CD14-positive monocyte (primary cell): ENCODE results near the gene SLC66A2. TPM values are rescaled to one million over a fixed set of nuclear protein-coding genes. Genes with fewer than 3 reads are reported as not detected.

Source experiments
- DNase-seq, 3 donors: peaks; one replicate each; pipeline ENCODE4 v3.0.0-alpha.2; 2011 to 2022
- H2AFZ ChIP-seq: 2 replicates; pipeline ENCODE4 v1.6.0; 2012; ENCODE audit warnings: mild to moderate bottlenecking, low read depth, low read length, inconsistent platforms; ENCODE audit not compliant: insufficient read depth, poor library complexity, severe bottlenecking
- H3K27ac ChIP-seq, 2 donors: 1 replicate in 1 of 2; 2 replicates in 1 of 2; pipeline ENCODE4 v1.5.1; 2012 to 2013; ENCODE audit warnings: low read length in 2 of 2, control low read depth in 1 of 2, inconsistent platforms in 1 of 2, low read depth in 1 of 2, mild to moderate bottlenecking in 1 of 2
- H3K27me3 ChIP-seq, 2 donors: one replicate each; pipeline versions ENCODE4 v1.6.0 to v1.6.1; 2011 to 2013; ENCODE audit warnings: low read length in 2 of 2; ENCODE audit not compliant: control insufficient read depth in 2 of 2, insufficient read depth in 2 of 2
- H3K36me3 ChIP-seq, 2 donors: replicated peaks in 1 of 2; 1 replicate in 1 of 2; 2 replicates in 1 of 2; pipeline versions ENCODE4 v1.5.1 to v1.6.1; 2012 to 2013; ENCODE audit warnings: low read length in 2 of 2, control low read depth in 1 of 2, inconsistent platforms in 1 of 2, mild to moderate bottlenecking in 1 of 2; ENCODE audit not compliant: insufficient read depth in 2 of 2, control insufficient read depth in 1 of 2
- H3K4me1 ChIP-seq, 2 donors: 1 replicate in 1 of 2; 2 replicates in 1 of 2; pipeline versions ENCODE4 v1.5.1 to v1.6.1; 2012 to 2013; ENCODE audit warnings: low read length in 2 of 2, control low read depth in 1 of 2, inconsistent platforms in 1 of 2, mild to moderate bottlenecking in 1 of 2, moderate library complexity in 1 of 2; ENCODE audit not compliant: insufficient read depth in 2 of 2, control insufficient read depth in 1 of 2
- H3K4me2 ChIP-seq: replicated peaks from 2 replicates; pipeline ENCODE3; 2012; ENCODE audit warnings: low read length, moderate library complexity, mild to moderate bottlenecking; ENCODE audit not compliant: poor library complexity, severe bottlenecking; ENCODE audit errors: extremely low read depth
- H3K4me3 ChIP-seq, 3 experiments: fragments of 200-600 bp in 1 of 3; sonication (generic) in 1 of 3; replicated peaks in 1 of 3; 1 replicate in 2 of 3; 2 replicates in 1 of 3; pipeline ENCODE4 v1.5.1; 2011 to 2013; ENCODE audit warnings: low read length in 3 of 3, mild to moderate bottlenecking in 3 of 3, control low read depth in 2 of 3, low read depth in 2 of 3, inconsistent platforms in 1 of 3, moderate library complexity in 1 of 3
- H3K79me2 ChIP-seq: 2 replicates; pipeline ENCODE4 v1.6.0; 2012; ENCODE audit warnings: mild to moderate bottlenecking, control low read depth, inconsistent platforms, low read length, moderate library complexity; ENCODE audit not compliant: insufficient read depth
- H3K9ac ChIP-seq: 2 replicates; pipeline ENCODE4 v1.6.0; 2017; ENCODE audit warnings: low read length, mild to moderate bottlenecking; ENCODE audit not compliant: insufficient read depth, poor library complexity, severe bottlenecking
- H3K9me3 ChIP-seq, 2 donors: replicated peaks in 1 of 2; 1 replicate in 1 of 2; 2 replicates in 1 of 2; pipeline versions ENCODE4 v1.5.1 to v1.6.1; 2012 to 2013; ENCODE audit warnings: low read length in 2 of 2, control low read depth in 1 of 2; ENCODE audit not compliant: control insufficient read depth in 1 of 2, insufficient read depth in 1 of 2
- H4K20me1 ChIP-seq: 2 replicates; pipeline ENCODE4 v1.6.0; 2012; ENCODE audit warnings: mild to moderate bottlenecking, low read length, control low read depth, moderate library complexity; ENCODE audit not compliant: insufficient read depth
- H3K27ac Mint-ChIP-seq, 7 donors: one replicate each; pipeline ENCODE4 v1.8.0; 2020; ENCODE audit warnings: mild to moderate bottlenecking in 7 of 7, mixed read lengths in 7 of 7, moderate library complexity in 6 of 7, inconsistent platforms in 2 of 7
- H3K27me3 Mint-ChIP-seq, 3 donors: one replicate each; pipeline ENCODE4 v1.8.0; 2021 to 2022; ENCODE audit warnings: low read depth in 3 of 3, mild to moderate bottlenecking in 3 of 3, mixed read lengths in 3 of 3, moderate library complexity in 3 of 3, inconsistent platforms in 1 of 3
- H3K36me3 Mint-ChIP-seq, 2 donors: one replicate each; pipeline ENCODE4 v1.8.0; 2020; ENCODE audit warnings: mixed read lengths in 2 of 2, inconsistent platforms in 1 of 2, mild to moderate bottlenecking in 1 of 2
- H3K4me1 Mint-ChIP-seq: one replicate; pipeline ENCODE4 v1.8.0; 2020; ENCODE audit warnings: mild to moderate bottlenecking, mixed read lengths
- H3K4me3 Mint-ChIP-seq, 2 donors: one replicate each; pipeline ENCODE4 v1.8.0; 2020; ENCODE audit warnings: mild to moderate bottlenecking in 2 of 2, mixed read lengths in 2 of 2, moderate library complexity in 1 of 2
- H3K9me3 Mint-ChIP-seq, 7 donors: one replicate each; pipeline ENCODE4 v1.8.0; 2020 to 2022; ENCODE audit warnings: mixed read lengths in 7 of 7, mild to moderate bottlenecking in 6 of 7, moderate library complexity in 6 of 7, inconsistent platforms in 2 of 7
- CTCF ChIP-seq: fragments of 200-600 bp; IDR thresholded peaks from one replicate; pipeline ENCODE4 v1.8.0; 2022; ENCODE audit warnings: antibody characterized with exemption, mild to moderate bottlenecking
- WGBS: methylation state at CpG from one replicate; pipeline ENCODE4 v1.1.5; 2013; ENCODE audit warnings: missing lambda C conversion rate; ENCODE audit not compliant: insufficient coverage; 5-methylcytosine and 5-hydroxymethylcytosine counted together
- intact Hi-C, 2 donors: fragments of 100-400 bp; cut with micrococcal nuclease; formaldehyde crosslinking; loops; one replicate each; pipeline versions ENCODE4 v1.15.0 to v1.15.1; 2023
- polyA plus RNA-seq, 3 donors: library from polyadenylated mRNA; depleted of rRNA in 1 of 3; unstranded in 2 of 3; stranded (reverse) in 1 of 3; fragments of 300-500 nt in 2 of 3; fragments of >200 nt in 1 of 3; fragmentation: Illumina TruSeq in 2 of 3; gene quantifications; 1 replicate in 2 of 3; 2 replicates in 1 of 3; pipeline ENCODE4 v1.2.3, GENCODE V29; 2012 to 2021

SLC66A2 gene
- polyA plus RNA-seq, 3 donors = 26.8 to 42.6 (median 33.8) TPM

DNA sequence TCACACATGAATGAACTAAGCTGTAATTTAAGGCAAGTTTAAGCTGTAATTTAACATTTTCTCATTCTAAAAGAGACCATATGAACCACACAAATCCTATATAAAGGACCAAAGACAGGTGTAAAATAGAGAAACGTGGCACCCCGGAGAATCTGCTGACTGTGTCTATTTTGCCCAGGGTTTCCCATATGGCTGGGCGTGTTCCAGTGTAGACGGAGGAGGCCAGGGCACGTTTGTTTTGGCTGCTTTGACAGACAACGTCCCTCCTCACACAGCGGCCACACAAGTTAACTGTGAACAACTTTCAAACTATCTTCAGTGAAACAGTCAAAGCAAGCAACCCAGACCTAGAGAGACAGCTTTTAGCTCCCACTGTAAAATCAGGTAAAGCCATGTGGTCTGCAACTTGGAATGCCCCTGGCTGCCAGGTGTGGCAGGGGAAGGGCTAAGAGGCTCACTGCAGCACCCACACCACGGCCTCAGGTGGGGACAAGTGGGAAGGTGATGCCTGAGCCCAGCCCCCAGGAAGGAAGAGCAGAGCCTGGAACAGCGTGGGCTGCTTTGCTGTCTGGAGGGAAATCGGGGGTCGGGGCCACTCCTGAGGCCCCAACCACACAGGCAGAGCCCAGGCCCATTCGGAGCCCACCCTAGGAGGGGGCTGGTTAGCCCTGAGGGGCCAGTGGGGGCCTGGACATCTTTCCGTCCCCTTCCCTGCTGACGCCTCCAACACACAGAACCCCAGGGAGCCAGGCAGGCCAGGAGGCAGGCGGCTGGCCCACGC lies 40.7 kb downstream of the SLC66A2 start:
- no peaks in the 10 kb centered on the region for H3K27me3 ChIP-seq
- H3K27ac ChIP-seq = no peak overlapping the region
- peaks cover 7 to 39% of the 10 kb centered on the region in 2 donors for H3K9me3 ChIP-seq
- Mint-ChIP-seq H3K27ac (no peak overlapping the region), H3K4me3 (no peak overlapping the region), H3K9me3 (peaks cover 5 to 54% (median 15%) of the 10 kb centered on the region in 7 donors), H3K27me3 (peaks cover 0 to 1% (median 0%) of the 10 kb centered on the region in 3 donors), H3K4me1 (no peaks in the 10 kb centered on the region), H3K36me3 (peaks cover 62 to 81% of the 10 kb centered on the region in 2 donors)
- H3K4me3 ChIP-seq = no peak overlapping the region
- H3K4me1 ChIP-seq = no peaks in the 10 kb centered on the region
- no peak overlapping the region for H3K9ac ChIP-seq
- peaks cover 28 to 84% of the 10 kb centered on the region in 2 donors for H3K36me3 ChIP-seq
- no peak overlapping the region for H2AFZ ChIP-seq
- TF ChIP-seq CTCF = no peak
- intact Hi-C loops = loop anchor here in 1 of 2 donors (5.0 kb wide), 1 partner anchor 37 kb away; no protein-coding TSS in a partner anchor
- 99% methylated on average over 9 of the region's 16 CpGs for WGBS
- DNase-seq = no peak
- H3K79me2 ChIP-seq = peaks cover 24% of the 10 kb centered on the region
- peaks cover 48% of the 10 kb centered on the region for H4K20me1 ChIP-seq
- no peak overlapping the region for H3K4me2 ChIP-seq

DNA sequence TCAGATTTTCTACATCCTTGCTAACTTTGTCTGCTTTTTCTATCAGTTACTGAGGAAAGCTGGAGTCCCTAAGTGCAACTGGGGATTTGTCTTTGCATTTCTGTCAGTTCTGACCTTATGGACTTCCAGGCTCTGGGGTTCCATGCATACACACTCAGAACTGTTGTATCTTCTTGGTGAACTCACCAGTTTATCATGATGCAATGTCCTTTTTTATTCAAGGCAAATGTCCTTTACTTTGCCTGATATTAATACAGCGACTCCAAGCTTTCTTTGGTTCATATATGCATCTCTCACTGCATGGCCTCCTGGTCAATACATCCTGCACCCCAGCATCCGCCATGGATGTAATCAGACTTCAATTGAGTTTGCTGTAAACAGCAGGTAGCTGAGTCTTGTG lies 44.7 kb downstream of the SLC66A2 start:
- Histone ChIP-seq H3K9me3 (peaks cover 35 to 56% of the 10 kb centered on the region in 2 donors), H3K4me3 (no peak overlapping the region), H2AFZ (no peak overlapping the region), H3K79me2 (peaks cover 12% of the 10 kb centered on the region), H3K36me3 (peaks cover 38 to 83% of the 10 kb centered on the region in 2 donors), H3K4me1 (no peaks in the 10 kb centered on the region), H4K20me1 (peaks cover 15% of the 10 kb centered on the region), H3K4me2 (no peak overlapping the region), H3K9ac (no peak overlapping the region), H3K27ac (no peak overlapping the region), H3K27me3 (no peaks in the 10 kb centered on the region)
- Mint-ChIP-seq H3K4me3 (no peak overlapping the region), H3K27me3 (no peaks in the 10 kb centered on the region), H3K9me3 (peaks cover 23 to 65% (median 35%) of the 10 kb centered on the region in 7 donors), H3K4me1 (no peaks in the 10 kb centered on the region), H3K36me3 (peaks cover 53 to 77% of the 10 kb centered on the region in 2 donors), H3K27ac (peak overlapping the region in 1 of 7 donors; percentile 25)
- DNase-seq = no peak
- intact Hi-C loops = no loop called here
- TF ChIP-seq CTCF = no peak
- WGBS = 100% methylated on average over 1 of the region's 2 CpGs
